Hematopoietic multipotent progenitor cell (in vitro differentiated cells): ENCODE results near the gene INSYN2A. TPM values are rescaled to one million over a fixed set of nuclear protein-coding genes. Genes with fewer than 3 reads are reported as not detected.

Experiments
- DNase-seq, 3 donors: peaks; one replicate each; pipeline ENCODE4 v3.0.0-alpha.2; 2011 to 2015; ENCODE audit warnings: low read depth in 2 of 3, low spot score in 2 of 3
- total RNA-seq: library from RNA; depleted of rRNA; stranded (reverse); fragments of >200 nt; gene quantifications from one replicate; pipeline ENCODE4 v1.2.3, GENCODE V29; 2012

The INSYN2A gene
- total RNA-seq, 1 donor: under 0.01 TPM

DNA sequence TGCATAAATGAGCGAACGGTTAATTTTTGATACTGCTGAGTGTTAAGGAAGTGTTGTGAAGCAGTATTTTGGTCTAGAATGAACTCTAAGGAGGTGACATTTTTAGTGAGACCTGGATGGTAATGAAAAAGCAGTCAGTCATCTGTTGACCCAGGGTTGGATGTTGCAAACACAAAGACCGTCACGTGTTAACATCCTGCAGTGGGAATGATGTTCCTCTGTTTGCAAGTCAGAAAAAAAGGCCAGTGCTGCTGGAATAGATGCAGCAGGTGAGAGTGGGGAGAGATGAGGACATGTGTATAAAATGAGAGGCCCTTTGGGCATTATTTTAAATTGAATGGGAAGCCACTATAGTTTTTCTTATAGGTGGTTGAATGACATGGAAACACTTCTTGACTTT is 39.3 kb downstream of the INSYN2A start:
- DNase-seq: no peak

DNA sequence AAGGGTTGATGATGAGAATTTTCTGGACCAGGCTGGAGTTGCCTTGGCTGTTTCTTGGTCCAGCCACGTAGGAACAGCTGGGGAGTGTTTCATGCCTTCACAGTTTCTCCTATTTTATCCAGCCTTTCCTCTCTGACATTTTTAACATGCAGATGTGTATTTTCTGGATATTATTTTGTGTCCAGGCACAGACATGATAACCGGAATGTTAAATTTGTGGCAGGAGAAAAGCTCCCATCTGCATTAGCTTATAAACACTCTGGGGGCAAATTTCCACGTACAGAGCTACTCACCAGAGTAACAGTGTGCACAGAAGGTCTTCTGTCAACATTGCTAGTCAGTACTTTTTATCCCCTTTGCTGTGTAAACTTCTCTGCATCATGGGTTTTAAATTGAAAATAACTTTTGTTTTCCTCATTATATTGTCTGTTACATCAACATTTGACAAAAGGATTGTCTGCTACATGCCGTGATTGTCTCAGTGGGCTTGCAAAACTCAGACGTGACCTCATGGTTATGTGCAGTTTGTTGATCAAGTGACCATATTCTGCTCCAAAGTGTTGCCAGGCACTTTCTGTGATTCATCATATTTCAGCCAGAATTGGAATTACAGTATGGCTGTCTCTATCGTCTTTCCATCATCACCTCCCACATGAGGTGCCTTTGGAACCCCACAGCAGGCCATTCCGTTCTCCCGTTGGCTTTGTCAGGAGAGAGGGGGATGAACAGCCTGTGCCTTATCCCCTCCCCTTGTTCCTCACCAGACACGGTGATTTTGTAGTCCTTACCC is 41.4 kb downstream of the INSYN2A start:
- DNase-seq: no peak

DNA sequence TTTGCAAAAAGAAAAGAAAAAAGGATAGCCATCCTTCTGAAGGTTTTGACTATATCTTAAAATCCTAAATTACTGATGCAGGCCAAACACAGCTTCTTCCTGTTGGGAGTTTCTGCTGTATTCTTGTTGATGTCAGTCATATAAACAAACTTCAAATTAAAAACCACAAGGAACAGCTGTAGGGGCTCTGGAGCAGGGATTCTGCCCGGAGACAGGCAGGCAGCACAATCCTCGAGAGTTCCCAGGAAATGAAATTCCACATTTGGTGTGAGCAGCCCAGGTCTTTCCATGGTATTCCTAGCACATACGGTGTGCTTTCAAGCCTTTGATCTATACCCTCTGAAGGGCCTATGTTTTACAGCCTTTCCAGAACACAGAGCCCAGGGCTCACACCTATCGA is 43.2 kb downstream of the INSYN2A start:
- DNase-seq: no peak

DNA sequence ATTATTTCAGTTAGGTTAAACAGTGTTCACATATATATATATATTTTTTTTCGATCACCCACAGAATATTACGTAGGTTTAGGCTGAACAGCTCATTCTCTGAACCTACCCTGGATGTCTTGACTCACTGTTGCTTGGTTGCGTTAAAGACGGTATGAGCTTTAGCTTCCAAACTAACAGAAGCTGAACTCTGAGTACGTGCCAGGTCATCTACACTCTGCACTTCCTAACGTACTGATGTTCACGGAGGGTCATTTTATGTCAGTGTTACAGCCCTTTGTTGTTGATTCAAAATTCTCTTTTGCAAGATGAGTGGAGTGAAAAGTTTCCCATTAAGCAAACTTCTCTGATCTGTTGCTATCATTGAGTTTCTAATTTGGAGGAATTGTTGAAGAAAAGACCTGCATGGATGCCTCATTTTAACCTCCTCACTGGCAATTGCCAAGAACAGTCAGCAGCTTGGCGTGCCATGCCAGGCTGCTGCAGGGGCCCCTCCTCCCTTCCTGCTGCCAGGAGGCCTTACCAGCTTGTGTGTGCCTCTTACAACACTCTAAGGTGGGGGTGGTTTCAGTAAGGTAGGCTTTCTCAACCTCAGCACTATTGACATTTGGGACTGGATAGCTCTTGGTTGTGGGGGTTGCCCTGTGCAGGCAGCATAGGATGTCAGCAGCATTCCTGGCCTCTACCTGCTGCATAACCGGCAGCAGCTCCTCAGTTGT is 44.3 kb downstream of the INSYN2A start:
- no peak for DNase-seq

DNA sequence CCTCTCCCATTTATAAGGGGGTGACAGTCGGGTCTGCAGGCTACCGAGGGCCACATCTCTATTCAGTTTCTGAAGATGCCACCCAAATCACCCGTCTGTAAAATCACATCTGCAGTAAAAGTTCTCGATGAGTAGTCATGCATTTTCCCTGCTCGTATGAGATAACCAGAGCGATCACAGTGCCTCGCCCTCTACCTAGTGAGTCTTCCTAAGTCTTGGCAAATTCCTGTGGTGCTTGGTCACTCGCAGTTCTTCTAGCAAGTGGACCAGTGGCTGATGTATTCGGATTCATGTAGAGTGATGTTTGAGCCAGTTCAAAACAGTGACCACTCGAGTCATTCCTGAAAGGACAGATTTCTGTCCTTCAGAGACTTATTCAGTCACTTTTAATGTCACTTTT is 44.9 kb downstream of the INSYN2A start:
- no peak for DNase-seq

DNA sequence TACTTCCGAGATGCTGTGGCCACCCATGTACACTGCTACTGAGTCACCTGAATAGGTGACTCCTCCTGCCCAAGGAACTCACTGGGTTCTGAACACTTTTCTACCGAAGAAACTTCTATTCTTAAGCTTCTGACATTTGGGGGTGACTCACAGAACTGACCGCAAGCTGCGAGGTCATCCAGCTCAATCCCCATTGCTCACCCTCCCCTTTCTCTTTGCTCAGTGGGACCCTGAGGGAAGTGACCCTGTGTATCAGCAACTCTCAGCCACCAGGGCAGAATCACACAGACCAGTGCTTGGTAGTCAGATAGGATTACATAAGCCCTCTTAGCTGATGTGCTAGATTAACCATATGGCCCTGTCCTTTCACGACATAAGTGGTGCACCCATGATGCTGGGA is 46.3 kb downstream of the INSYN2A start:
- DNase-seq: no peak

DNA sequence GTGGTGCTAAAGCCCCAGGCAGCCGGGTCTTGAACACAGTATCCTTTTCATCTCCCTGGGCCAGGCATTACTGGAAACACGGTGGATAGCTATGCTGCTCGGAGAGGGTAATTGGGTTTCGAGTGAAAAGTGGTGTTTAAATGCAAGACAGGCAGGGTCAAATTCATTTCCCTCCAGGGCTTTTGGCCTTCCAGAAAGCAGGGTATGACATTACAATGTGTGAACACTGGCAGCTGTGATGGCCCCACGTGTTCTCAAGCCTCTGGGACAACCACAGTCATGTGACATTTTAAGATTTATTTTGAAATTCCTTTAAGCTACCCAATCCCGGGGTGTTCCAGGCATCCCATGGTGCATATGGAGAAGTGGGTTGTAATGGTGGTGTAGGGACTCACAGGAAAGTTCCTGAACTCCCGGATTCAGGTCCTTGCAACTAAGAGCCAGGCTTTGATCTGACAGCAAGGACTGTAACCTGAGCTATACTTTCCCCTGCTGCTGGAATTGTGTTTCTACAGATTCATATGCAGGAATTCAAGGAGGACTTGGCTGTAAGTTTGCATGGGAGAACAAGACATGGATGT is 46.8 kb downstream of the INSYN2A start:
- DNase-seq: no peak

DNA sequence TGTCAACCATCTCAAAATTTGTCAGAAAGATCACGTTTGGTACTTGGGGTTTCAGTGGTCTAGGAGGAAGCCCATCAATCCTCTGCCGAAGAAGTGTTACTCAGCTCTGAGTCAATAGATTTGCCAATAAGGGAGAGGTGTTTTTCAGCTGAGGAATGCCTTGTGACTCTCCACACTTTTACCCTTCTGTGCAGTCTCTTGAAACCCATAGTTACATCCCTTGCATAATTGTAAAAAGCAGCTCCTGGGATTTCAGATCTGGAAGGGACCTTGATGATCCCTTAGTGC is 47.5 kb downstream of the INSYN2A start:
- no peak for DNase-seq

DNA sequence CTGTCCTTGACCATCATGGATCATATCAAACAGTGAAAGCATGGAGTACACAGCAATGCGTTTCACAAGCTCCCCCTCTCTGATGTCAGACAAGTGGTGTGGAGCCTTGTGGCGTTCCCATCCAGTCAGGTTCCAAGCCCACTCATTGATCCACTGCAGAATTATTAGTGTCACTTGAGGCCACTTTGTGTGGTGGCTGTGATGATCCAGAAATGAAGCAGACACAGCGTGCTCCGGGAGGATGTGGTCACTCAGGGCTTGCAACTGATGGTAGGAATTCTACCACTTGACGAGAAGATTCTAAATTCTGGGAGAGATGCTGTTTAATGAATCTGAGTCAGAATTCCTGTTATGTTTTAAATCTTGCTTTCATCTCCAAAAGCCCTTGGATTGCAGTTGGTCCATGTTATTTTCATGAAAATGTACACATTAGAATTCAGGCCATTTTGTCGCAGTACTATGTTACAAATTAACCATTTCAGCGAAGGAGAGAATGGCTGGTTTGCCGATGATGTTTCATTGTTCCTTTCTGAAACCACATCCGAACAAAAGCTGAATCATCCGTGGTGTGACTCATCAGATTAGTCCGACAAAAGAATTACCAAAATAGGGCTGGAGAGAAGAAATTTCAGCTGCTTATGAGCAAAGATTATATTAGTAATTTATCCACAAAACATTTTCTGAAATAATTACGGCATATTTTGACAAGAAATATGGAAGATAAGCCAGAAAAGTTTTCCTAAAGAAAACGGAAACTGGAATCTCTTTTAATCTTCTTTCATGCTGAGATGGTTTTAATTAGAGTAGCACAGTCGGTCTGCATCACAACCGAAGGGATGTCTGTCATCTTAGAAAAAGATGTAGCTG is 48.1 kb downstream of the INSYN2A start:
- DNase-seq: peak in 2 of 3 donors; percentile 50 to 83

DNA sequence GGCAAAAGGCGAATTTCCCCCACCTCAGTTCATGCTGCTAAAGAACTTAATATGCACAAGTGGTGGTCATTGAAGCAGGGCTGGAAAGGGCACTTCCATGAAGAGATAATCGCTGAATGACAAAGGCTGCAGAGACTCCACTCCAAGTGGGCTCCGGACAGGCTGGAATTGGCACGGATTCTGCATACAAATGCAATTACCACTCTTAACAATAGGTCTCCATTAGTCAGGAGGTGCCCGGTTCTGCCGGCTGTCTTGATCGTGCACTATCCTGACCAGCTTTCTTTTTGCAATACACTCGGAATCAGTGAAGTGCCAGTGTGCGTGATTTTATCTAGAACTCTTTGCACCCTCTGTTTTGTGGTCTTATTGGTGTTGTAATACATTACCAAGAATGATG is 49.7 kb downstream of the INSYN2A start:
- DNase-seq: no peak
